ENCODE data around the gene MYO1B.

Gene MYO1B

GRCh38 chr2:191303140-191304005 is 58.2 kb downstream of the MYO1B start:
- H3K27me3 Mint-ChIP-seq = no peaks in the 10 kb centered on the region
- no peak overlapping the region for H3K27ac Mint-ChIP-seq
- H3K4me1 Mint-ChIP-seq = no peaks in the 10 kb centered on the region
- DNase-seq = no peak
- H3K4me3 Mint-ChIP-seq = no peak overlapping the region
- CTCF ChIA-PET = interaction anchor here (1.1 to 1.6 kb wide), 5 partner anchors 8 to 139 kb away, joined by 3 to 7 read pairs (median 3); no protein-coding TSS in a partner anchor
- no peaks in the 10 kb centered on the region for H3K36me3 Mint-ChIP-seq
- H3K9me3 Mint-ChIP-seq = no peaks in the 10 kb centered on the region

DNA sequence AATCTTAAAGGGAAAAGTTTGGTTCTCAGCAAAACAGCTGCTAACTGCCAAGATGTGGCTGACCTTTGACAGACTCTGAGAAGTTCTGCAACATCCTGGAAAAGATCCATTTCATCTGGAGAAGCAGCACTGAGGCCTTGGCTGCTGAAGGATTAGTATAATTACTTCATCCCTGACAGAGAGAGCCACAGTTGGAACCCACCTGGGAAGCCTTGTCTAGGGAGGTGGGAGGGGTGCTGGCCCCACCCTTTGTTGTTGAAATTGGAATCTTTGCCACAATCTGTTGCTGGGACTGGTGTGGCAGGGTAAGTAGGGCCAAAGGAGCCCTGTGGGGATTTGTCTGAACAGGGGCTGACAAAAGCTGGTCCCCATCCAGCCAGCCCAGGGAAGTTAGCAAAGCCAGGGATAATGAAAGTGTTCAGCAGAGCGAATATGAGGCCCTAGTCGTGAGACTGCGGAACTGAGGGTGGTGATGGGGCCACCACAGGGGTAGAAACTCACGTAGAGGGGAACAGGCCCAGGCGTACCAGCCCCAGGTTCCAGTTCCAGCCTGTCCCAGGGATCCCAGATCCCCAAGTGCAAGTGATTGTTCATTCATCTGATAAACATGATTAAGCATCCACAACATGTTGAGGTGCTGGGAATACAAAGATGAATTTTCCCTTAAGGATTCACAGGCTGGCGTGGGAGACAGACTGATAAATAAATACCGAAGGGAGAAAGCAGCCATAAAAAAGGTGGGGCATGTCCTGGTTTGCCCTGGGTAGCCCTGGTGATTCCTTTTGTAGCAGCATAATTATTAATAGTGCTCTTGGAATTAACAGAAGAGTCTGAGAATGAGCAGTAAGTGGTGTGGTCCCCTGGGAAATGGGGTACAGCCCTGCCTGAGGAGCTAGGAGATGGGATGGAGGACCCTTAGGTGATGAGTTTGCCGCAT is 60.0 kb downstream of the MYO1B start:
- no peak for DNase-seq
- no peak overlapping the region for H3K4me3 Mint-ChIP-seq
- no peak overlapping the region for H3K27ac Mint-ChIP-seq
- no peaks in the 10 kb centered on the region for H3K9me3 Mint-ChIP-seq
- H3K4me1 Mint-ChIP-seq = no peaks in the 10 kb centered on the region
- H3K36me3 Mint-ChIP-seq = no peaks in the 10 kb centered on the region
- CTCF ChIA-PET = no interaction called here
- H3K27me3 Mint-ChIP-seq = no peaks in the 10 kb centered on the region

DNA sequence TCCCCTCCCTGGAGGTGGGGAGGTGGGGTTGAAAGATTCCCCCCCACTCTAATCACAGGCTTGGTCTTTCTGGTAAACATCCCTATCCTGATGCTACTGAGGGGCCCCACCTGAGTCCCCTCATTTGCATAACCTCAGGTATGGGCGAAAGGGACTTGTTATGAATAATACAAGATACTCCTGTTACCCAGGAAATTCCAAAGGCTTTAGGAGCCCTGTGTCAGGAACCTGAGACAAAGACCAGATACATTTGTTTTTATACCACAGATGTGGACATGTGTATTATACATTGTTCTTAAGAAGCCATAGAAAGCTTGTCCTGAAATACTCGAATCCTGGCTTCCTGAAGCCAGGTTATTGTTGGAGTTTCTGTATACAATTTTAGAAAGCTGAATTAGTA is 62.8 kb downstream of the MYO1B start:
- Mint-ChIP-seq H3K4me1 (no peaks in the 10 kb centered on the region), H3K4me3 (no peak overlapping the region), H3K27me3 (no peaks in the 10 kb centered on the region), H3K9me3 (no peaks in the 10 kb centered on the region), H3K27ac (no peak overlapping the region), H3K36me3 (no peaks in the 10 kb centered on the region)
- CTCF ChIA-PET = no interaction called here
- DNase-seq = no peak

- CTCF ChIA-PET = no interaction called here
- Mint-ChIP-seq H3K4me1 (no peaks in the 10 kb centered on the region), H3K36me3 (no peaks in the 10 kb centered on the region), H3K27me3 (no peaks in the 10 kb centered on the region), H3K4me3 (no peak overlapping the region), H3K9me3 (no peaks in the 10 kb centered on the region), H3K27ac (no peak overlapping the region)
- DNase-seq = no peak
Measured at GRCh38 chr2:191311156-191311555, 66.0 kb downstream of the MYO1B start.

DNA sequence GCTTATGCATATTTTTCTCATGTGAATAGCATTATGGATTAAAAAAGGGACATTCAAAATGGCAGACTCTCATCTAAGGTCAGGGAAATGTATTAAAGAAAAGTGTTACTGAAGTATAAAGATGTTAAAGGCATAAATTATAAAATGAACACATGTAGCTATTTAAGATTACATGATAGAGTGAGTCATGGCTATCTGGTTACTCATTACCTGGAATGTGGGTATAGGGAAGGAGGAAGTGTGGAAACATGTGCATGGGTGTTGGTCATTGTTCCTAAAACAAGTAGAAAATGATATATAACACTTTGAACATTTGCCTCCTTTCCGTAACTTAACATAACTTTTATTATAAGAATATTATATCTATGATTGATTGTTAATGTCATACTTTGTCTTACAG is 66.4 kb downstream of the MYO1B start:
- Mint-ChIP-seq H3K4me3 (no peak overlapping the region), H3K27ac (no peak overlapping the region), H3K9me3 (no peaks in the 10 kb centered on the region), H3K36me3 (no peaks in the 10 kb centered on the region), H3K4me1 (no peaks in the 10 kb centered on the region), H3K27me3 (peaks cover under 1% of the 10 kb centered on the region)
- no peak for DNase-seq
- CTCF ChIA-PET = no interaction called here

- CTCF ChIA-PET = no interaction called here
- Mint-ChIP-seq H3K27me3 (peaks cover 6% of the 10 kb centered on the region), H3K4me3 (no peak overlapping the region), H3K4me1 (no peaks in the 10 kb centered on the region), H3K36me3 (no peaks in the 10 kb centered on the region), H3K9me3 (no peaks in the 10 kb centered on the region), H3K27ac (no peak overlapping the region)
- no peak for DNase-seq
Measured at GRCh38 chr2:191312163-191312562, 67.0 kb downstream of the MYO1B start.

DNA sequence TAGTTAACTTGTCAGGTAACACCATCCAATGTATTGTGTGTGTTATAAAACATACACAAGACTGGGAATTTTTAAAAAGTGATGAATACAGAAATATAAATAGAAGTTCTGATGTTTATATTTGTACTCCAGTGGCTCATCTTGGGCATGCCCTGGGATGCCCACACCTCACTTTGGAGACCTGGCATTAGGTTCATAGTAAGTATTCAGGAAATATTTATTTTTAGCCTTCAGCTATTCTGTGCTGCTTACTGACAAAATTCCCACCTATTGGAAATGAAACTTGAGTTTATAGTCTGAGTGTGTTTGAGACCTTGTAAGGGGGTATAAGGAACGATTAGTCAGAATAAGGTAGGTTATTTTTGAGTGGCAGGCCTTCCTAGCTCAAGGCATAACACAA is 67.5 kb downstream of the MYO1B start:
- peaks cover 6% of the 10 kb centered on the region for H3K27me3 Mint-ChIP-seq
- no peaks in the 10 kb centered on the region for H3K36me3 Mint-ChIP-seq
- no peak overlapping the region for H3K27ac Mint-ChIP-seq
- no peaks in the 10 kb centered on the region for H3K4me1 Mint-ChIP-seq
- H3K9me3 Mint-ChIP-seq = no peaks in the 10 kb centered on the region
- DNase-seq = no peak
- CTCF ChIA-PET = no interaction called here
- H3K4me3 Mint-ChIP-seq = no peak overlapping the region

- H3K4me3 Mint-ChIP-seq = no peak overlapping the region
- H3K36me3 Mint-ChIP-seq = no peaks in the 10 kb centered on the region
- no peaks in the 10 kb centered on the region for H3K9me3 Mint-ChIP-seq
- peaks cover 6% of the 10 kb centered on the region for H3K27me3 Mint-ChIP-seq
- no peaks in the 10 kb centered on the region for H3K4me1 Mint-ChIP-seq
- no peak for DNase-seq
- H3K27ac Mint-ChIP-seq = no peak overlapping the region
- CTCF ChIA-PET = no interaction called here
Measured at GRCh38 chr2:191314697-191315364, 69.6 kb downstream of the MYO1B start.

GRCh38 chr2:191315365-191315752 is 70.2 kb downstream of the MYO1B start:
- no peaks in the 10 kb centered on the region for H3K4me1 Mint-ChIP-seq
- no peak overlapping the region for H3K27ac Mint-ChIP-seq
- H3K9me3 Mint-ChIP-seq = no peaks in the 10 kb centered on the region
- peaks cover 6% of the 10 kb centered on the region for H3K27me3 Mint-ChIP-seq
- no peak overlapping the region for H3K4me3 Mint-ChIP-seq
- no peaks in the 10 kb centered on the region for H3K36me3 Mint-ChIP-seq
- CTCF ChIA-PET = no interaction called here
- DNase-seq = no peak

DNA sequence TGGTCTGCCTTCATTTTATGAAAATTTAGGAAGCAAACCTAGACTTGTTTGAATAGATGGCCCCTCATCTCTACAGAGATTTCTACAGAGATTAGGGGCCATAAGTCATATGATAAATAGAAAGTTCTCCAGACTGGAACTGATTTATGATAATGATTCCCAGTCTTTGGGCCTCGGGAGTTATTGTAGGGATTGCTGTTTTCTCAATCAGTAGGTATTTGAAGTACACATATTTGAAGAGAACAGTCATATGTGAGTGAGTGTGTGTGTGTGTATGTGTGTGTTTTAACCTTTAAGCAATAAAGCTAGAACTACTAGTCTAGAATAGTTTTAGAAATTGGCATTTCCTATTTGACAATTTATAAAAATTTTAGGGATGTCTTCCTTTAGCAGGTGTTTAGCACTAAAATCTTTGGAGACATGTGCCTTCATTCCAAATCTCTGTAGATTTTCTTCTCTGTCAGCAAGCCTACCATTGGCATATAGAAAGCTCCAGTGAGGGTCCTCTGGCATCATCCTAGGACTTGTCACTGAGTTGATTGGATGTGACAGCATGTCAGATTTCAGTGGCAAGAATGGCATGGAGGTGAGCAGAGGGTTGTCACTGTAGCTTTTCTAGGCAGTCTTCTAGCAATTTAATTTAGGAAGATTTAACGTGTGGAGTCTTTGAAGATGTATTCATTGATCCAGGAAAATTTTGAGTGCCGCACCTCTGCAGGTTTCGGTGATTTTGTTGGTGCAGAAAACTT is 71.2 kb downstream of the MYO1B start:
- H3K27me3 Mint-ChIP-seq = peaks cover 6% of the 10 kb centered on the region
- peaks cover under 1% of the 10 kb centered on the region for H3K4me1 Mint-ChIP-seq
- CTCF ChIA-PET = no interaction called here
- no peak for DNase-seq
- H3K9me3 Mint-ChIP-seq = no peaks in the 10 kb centered on the region
- no peaks in the 10 kb centered on the region for H3K36me3 Mint-ChIP-seq
- H3K27ac Mint-ChIP-seq = no peak overlapping the region
- no peak overlapping the region for H3K4me3 Mint-ChIP-seq

GRCh38 chr2:191318037-191318728 is 73.0 kb downstream of the MYO1B start:
- Mint-ChIP-seq H3K4me1 (peaks cover 18% of the 10 kb centered on the region), H3K4me3 (no peak overlapping the region), H3K27ac (no peak overlapping the region), H3K36me3 (no peaks in the 10 kb centered on the region), H3K27me3 (peaks cover 12% of the 10 kb centered on the region), H3K9me3 (no peaks in the 10 kb centered on the region)
- CTCF ChIA-PET = no interaction called here
- no peak for DNase-seq

DNA sequence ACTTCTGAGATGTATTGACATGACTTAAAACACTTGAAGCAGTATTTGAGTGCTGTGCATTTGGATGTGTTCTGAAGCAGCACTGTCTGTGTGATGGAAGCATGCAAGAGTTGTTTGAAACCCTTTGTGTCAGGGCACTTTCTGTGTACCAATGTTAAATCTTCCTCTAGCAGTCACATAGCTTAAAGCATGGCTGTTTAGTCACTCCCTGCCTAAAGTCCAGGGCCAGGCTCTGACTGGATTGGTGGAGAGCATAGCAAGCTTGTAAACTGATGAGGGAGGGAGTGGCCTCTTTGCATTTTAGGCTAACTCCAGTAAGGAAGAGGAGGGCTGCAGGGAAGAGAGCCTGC is 73.5 kb downstream of the MYO1B start:
- peaks cover 19% of the 10 kb centered on the region for H3K4me1 Mint-ChIP-seq
- H3K9me3 Mint-ChIP-seq = no peaks in the 10 kb centered on the region
- H3K36me3 Mint-ChIP-seq = no peaks in the 10 kb centered on the region
- no peak overlapping the region for H3K4me3 Mint-ChIP-seq
- CTCF ChIA-PET = no interaction called here
- no peak for DNase-seq
- peaks cover 12% of the 10 kb centered on the region for H3K27me3 Mint-ChIP-seq
- no peak overlapping the region for H3K27ac Mint-ChIP-seq

DNA sequence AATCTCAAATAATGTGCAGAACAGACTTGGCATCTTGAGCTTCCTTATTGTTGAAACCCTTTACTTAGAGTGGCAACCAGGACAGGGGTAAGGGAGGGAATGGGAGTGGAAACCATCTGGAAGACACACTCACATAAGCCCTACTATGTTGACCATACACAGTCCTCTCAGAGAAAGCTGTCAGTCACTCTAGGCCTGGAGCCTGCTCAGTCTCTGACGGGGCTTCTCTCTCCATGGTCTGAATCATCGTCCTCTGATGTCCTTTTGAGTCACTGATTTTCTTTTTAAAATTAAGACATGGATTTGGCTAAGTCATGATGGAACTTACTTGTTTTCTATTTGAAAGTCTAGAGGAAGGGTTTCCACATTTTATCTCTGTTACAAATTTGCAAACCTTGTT is 74.0 kb downstream of the MYO1B start:
- no peak overlapping the region for H3K27ac Mint-ChIP-seq
- no peaks in the 10 kb centered on the region for H3K36me3 Mint-ChIP-seq
- no peaks in the 10 kb centered on the region for H3K9me3 Mint-ChIP-seq
- no peak for DNase-seq
- H3K4me3 Mint-ChIP-seq = no peak overlapping the region
- H3K4me1 Mint-ChIP-seq = peaks cover 19% of the 10 kb centered on the region
- peaks cover 12% of the 10 kb centered on the region for H3K27me3 Mint-ChIP-seq
- CTCF ChIA-PET = no interaction called here

Data from activated naive CD4-positive, alpha-beta T cell treated with anti-CD3 and anti-CD28 coated beads, Interleukin-2, amount 10 ng/mL, durations not matched to agents 7 days and 5 days (primary cell).